Activated gamma-delta T cell treated with anti-CD3 and anti-CD28 coated beads, Interleukin-2, amount 50 U/mL, for 16 hours (primary cell): ENCODE data around the gene METTL14.

Experiments used
- DNase-seq: peaks from one replicate; pipeline ENCODE4 v3.0.0-alpha.2; 2020; ENCODE audit warnings: low read depth

Gene METTL14

DNA sequence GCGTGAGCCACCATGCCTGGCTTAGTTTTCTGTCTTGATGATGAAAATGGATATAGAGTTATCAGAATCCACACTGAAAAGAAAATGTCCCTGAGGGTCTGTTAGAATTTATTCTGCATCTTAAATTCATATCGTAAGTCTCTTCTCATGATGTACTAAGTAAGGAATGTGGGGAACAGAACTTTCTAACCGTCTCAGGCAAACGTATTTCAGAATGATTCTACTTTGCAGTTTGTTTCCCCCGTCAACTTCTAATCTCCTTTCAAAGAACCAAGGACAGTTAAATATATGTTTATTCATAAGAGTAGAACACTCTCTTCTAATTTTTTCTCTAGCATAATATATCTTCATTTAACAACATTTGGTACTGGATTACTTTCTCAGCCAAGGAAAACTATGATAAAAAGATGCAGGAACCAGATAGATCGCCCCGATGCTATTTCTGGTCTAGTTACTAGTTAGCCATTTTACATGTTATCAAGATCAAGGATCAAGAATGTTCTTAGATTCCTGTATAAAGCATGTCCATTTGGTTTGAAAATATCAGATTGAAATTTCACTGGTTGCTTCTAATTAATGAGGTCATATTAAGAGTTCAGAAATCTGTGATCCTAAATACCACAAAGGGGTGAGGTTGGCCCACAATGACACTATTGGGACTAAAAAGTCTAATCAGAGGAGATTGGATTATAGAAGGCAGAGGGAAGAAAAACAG, 49.5 kb downstream of the METTL14 start:
- no peak for DNase-seq

DNA sequence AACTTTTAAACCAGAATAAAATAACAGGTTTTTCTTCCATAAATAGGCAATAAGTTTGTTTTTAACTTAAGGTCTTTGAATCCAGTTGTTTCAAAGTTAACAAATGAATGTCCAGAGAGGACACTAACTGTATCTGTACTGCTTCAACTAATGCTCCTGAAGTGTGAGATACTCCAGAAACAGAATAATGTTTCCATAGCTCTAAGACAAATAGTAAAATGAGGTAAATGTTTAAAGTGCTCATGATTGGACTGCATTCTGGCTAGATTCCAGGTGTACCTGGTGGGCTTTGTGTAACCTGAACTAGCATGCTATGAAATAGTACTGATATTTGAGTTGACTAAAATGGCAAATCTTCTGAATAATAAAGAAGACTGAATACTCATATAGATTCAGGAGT, 51.7 kb downstream of the METTL14 start:
- no peak for DNase-seq

DNA sequence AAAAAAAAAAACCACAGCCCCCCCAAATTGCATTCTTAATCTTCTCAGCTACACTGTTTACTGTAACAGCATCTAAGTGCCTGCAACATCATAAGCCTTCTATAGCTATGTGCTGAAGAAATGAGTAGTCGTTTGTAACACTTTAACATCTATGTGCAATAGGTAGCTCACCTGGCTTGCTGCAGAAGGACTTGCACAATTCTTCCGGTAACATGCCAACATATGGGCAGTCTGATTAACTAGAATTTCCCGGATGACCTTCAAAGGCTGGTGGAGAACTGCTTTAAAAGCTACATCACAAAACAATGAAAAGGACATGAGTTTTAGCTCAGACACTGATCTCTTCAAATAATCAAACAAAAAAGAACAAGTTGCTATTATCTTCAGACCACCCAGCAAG, 52.9 kb downstream of the METTL14 start:
- no peak for DNase-seq

DNA sequence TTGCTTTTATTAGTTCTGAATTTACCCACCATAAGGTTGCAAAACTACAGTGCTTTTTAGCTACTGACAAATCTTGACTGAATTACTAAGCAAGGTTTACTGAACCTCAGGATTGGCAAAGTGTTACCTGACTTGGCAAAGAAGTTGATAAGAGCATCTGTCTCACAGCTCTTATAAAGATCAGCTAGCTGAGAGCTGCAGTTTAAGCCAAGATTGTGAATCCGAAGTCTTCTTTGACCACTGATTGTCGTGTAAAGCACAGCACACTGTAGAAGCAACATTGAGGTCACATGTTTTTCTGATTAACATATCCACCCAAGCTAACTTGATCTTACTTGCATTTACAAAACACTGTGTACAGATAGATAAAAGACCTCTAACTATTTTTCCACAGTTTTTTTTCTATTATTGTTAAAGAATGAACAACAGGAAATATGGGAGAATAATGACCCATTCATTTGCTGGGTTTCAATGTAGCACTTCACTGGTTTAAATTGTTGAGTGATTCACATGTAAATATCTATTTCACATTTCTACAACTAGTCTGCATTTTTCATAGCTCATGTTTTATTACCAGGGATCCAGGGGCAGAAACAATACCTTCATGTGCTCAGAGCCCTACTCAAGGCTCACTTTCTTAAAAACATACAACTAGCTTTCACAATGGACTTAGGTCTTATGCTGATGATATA, 54.0 kb downstream of the METTL14 start:
- DNase-seq, result no peak

DNA sequence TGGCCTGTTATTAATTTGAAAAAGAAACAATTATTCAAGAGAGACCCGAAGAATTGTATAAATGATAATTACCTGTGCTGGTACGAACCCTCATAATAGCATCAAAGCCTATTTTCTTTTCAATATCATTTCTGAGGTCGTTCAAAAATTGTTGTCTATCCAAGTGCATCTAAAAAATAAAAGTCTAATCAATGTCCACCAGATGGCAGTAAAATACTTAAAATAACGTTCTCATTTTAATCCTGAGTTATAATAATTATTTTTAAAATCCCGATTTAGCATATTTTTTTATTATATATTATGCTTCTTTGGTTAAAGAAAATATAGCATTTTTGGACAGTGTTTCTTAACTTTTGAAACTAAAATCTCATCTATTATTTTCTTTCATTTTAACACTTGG, 55.7 kb downstream of the METTL14 start:
- DNase-seq, result no peak

DNA sequence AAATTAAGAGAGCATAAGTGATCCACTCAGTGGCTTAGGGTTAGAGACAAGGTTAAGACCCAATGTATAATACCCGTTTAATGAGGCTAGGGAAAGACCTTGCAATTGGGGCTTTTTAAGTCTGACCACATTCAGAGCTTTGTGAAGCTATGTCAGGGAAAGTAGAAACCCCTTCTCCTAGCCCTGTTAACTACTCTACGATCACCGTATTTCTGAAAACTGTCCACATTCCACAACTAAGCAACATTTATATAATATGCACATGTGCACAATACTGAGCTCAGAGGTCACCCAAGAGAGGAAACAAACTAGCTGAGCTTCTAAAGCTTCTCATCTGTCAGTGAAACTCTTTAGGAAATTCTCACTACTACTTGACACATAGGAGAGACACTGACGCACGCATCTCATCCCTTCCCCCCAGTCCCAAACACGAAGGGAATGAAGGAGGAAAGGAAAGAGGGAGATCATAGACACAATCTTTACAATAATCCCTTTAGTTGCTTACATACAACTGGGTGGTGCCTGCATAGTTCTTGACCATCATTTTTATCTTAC, 56.2 kb downstream of the METTL14 start:
- no peak for DNase-seq

DNA sequence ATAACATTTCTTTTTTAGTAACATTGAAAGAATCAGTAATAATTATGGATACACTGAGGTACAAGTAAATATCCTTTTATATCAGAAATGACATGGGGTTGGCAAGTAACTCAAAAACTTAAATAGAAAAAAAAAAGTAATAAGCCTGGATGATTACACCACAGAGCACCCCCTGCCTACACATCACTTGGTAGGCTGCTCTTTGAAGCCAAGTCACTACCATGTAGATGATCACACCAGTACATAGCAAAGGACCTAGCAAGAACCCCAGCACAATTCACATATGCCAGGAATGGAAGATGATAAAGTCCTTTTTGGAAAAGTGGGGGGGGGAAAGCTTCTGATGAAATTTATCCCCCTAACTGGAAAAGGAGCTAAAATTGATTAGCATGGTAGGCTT, 56.9 kb downstream of the METTL14 start:
- no peak for DNase-seq

DNA sequence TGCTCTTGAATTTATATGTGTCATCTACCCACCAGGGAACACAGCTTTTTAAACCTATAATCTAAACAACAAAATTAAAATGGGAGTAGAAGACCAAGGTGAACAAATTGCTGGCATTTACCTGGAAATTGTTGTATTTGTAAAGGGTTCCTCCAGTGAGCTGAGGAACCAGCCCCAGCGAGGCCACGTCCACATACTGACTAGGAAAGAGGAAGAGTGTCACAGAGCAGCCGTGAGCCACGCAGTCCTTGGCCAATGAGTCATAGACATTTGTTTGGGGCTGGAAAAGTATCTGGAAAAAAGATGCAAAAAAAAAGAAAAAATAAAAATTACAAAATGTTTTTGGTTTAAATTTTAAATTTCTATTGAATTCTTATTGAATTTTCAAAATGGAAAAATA, 58.7 kb downstream of the METTL14 start:
- no peak for DNase-seq

DNA sequence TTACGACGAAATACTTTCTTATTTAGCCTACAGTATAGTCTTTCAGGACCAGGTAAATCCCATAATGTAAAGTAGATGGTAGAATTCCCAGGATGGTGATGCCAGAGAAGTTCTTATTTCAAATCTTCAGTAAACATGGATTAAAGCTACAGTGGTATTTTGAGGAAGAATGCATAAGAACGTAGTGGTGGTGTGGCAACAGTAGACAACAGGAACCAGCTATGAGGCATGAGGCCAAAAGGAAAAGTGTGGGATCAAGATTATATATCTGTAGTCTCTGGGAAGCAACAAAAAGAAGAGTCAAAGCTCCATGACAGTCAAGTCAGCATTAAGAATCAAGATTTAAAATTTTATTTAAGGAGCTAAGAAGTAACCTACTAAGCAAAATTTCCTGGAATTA, 60.2 kb downstream of the METTL14 start:
- DNase-seq, result no peak

DNA sequence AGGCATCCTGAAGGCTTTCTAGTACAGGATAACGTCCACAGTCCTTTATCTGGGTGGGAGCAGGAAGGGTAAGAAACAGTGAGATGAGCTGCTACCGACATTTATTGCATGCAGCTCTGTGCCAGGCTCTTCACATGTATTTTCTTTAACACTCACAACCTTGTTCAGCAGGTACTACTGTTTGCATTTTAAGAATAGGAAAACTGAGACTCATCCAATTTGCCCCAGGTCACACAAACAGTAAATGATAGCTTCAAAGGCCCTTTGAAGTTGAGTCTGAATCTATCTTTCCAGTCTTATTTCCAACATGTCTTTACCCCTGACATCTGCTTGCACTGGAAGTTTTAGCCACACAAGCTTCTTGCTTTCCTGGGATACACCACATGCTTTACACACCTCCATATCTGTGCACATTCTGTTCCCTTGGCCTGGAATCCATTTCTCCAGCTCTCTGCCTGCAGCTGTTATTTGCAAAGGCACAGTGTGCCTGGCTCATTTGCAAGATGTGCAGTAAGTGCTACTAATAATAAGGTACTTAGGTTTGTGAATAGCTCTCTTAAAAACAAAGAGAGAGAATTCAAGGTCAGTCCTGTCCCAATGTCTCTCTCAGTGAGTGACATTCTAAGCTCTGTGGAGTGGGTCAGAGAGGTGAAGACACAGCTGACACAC, 61.2 kb downstream of the METTL14 start:
- no peak for DNase-seq

DNA sequence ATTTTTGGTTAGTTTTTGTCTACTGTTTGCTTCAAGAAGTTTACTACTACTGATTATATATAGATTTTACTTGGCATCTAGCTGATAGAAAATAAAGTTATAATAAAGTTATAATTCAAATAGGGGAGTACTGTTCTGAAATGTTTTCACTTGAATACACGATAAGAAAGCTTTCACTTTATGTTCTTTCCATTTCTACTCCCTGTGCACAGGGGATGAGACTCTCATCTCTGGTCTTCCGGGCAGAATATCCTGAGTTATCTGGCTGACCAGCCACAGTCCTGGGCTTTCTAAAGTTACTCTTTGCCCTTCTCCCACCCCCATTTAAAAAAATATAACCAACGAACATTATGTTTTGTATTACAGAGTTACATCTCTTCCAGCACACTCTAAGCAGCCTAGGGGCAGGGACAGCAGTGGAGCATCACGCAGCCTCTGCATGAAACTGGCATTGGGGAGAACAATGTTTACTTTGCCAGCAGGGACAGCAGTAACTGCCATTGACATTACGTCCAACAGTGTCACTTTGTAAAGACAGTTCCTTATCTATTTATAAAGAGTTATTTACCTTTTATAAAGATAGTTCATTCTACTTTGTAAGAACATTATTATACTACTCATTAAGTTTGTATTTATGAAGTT, 64.3 kb downstream of the METTL14 start:
- no peak for DNase-seq

DNA sequence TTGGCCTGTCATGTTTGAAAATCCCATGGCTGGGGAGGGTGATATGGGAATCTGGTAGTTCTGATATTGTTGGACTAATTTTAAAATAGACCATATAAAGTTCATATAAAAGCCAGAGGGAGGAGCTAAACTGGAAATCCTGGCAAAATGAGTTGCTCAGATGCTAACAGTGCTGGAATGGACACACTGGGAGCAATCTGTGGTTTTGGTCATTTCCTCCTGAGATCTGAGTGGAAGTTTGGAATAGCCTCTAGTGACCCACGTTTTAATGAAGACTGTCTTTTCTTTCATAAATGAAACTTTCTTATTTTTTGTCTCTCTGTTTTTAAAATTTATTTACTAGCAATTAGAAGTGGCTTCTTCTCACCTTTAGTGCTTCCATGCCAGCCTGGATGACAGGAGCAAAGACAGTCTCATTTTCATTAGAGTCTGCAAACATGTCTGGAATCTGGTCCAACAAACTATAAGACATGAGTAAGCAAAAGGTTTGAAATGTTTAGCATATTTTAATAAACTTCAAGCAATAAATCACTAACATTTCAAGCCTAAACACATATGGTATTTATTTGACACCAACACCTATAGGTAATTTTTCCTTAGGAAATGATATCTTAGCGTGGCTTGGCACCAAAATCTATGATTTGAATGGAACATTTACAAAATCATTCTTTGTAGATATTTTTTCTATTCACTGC, 66.6 kb downstream of the METTL14 start:
- DNase-seq, result no peak

DNA sequence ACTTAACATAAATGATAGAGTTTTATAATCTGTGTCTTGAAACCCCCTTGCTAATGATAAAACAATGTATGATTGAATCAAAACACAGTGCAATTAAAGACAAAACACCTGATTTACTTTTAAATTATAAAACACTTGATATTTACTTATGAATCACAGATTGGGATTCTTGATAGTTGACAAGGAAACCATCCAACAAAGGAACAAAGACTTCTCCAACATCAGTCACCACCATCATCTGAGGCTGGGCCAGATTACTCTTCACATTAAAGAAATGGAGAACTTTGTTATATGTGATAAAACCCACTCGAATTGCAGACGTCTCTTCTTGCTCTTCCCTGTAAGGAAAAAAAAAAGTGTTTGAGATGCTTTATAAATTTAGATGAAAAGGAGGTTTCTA, 67.4 kb downstream of the METTL14 start:
- DNase-seq, result no peak

DNA sequence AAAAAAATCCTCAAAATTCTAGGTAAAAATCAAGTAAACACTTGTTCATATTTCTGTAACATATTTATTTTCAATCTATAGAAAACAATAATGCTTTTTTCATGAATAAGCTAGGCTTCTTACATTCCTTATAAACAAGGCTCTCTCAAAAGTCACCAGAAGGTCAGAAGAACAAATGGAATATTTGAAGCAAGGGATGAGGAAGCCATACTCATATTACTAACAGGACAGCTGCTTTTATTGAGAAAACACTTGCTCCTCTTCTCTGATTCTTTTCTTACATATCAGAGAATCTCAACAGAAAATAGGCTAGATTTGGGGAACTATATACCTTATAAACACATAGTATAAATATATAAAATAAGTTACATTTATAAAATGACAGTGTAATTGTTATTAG, 67.9 kb downstream of the METTL14 start:
- no peak for DNase-seq

DNA sequence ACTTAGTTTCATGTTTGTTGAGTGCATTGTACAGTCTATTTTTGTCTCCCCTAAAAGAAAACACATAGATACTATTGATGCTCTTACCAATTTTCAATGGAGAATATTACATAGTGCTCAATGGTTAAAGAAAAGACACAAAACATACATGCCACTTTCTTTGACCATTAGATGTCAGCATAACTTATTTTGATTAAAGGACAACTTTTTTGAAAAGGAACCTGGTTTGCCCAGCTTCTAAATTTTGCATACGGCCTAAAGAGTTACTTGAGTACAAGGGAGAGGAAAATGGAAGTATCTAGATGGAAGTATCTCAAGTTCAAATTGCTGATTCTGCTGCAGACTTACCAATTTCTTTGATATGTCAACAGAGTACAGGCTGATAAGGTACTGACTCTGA, 68.5 kb downstream of the METTL14 start:
- DNase-seq, result no peak

DNA sequence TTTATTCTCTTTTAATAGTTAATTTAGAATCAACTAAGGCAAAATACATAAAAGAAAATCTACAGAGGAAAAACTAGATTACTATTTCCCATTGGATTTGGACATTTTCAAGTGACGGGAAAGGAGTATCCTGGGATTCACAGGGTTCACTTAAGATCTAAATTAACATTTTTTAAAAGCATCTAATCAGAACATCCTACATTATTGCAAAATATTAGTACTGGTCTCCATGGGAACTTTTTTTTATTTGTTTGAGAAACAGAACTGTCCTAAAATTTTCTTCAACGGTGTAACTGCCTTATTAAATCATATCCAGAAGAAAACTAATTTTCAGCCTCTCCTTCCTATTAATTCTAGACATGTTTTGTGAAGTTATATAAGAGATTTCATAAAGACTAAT, 69.7 kb downstream of the METTL14 start:
- DNase-seq, result no peak

DNA sequence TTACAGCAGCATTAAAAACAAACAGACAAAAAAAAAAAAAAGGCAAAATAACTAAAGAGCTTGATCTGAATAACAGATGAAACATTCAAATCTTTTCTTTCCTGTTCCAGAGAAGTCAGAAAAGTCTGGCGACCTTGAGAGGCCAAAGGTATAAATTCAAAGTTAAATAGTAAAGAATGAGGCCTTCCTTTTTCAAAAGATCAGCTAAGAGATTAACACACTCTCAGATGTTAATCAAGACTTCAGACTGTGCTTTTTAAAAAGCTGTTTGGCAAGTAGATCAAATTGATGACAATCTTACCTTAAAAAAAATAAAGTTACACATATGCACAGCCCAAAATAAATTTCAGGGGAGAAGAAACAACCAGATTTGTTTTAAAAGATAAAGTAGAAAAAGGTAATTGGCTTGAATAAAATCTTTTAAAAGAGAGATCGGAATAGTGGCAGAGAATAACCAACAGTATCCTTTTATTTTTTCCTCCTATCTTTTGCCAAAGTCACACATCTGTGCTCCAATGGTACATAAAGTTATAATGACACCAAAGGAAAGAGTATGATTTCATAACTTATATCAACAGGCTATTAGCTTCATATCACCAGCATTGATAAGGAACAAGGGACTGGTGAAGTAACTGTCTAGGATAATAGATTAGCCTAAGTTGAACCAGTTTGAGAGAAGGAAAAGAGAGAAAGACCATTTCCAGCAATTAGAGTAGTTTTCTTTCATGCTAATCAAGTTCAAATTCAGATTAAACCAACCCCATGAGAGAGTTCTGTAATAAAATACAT, 70.4 kb downstream of the METTL14 start:
- no peak for DNase-seq

DNA sequence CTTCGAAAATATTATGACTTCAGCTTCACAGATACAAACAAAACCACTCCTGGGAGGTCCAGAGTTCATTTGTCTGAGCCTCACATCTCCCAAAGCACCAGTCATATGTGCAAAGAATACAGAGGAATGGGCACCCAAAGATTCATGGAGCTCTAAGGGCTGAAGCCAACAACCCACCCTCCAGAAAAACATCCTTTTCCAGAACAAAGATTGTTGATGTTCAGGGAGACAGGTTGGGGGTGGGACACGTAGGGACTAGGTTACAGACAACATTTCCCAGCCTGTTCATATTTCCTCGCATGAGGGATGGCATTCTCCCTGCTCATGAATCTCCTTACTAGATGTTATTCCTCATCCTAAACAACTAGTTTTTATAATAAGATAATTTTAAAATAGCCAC, 71.2 kb downstream of the METTL14 start:
- no peak for DNase-seq

DNA sequence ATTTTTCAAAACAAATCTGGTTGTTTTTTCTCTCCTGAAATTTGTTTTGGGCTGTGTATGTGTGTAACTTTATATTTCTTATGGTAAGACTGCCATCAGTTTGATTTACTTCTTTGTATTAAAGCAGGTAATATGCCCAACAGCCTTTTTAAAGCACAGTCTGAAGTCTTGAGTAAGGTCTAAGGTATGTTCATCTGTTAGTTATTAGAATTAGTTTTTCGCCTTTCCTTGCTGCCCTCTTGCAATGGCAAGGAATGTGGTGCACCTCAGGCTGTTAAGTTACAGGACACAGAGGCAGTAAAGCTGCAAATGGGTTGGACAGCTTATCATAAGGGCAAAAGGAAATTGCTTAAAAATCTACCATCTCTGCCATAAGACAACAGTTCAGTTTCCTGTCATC, 71.8 kb downstream of the METTL14 start:
- DNase-seq, result no peak

DNA sequence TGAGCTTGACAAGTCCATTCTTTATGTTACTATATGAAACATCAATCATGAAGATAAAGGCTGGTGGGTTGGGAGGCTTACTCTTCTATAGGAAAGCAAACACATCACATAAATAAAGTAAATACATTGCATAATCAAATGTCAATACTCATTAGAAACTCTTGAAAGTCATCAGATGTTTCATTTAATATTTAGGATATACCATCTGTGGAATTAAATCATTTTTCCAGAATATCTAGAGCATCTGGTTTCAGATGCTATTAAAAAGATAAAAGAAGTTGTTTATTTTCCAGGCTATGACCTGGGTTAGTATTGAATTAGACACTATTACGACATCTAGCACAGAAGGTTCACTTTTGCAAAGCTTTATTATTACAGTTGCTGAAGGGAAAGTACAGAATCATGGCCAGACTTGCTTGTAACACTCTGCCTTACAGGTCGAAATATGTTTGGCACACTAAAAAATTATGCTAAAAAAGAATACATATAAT, 72.6 kb downstream of the METTL14 start:
- DNase-seq, result no peak

DNA sequence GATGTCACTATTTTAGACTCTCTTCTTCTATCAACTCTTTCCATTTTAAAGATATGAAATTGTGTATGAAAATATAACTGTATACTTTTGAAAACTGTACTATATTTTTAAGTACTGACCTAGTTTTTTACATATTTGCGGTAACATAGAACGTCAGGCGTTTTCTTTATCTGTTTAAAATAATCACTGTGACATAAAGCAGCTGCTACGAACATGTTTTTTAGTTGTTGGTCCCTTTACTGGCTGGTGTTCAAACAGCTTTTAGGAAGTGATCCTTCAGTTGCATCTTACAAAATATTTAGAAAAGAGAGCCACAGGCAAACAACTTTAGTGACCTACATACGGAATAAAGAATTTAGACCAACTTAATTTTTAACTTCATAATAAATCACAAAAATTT, 73.1 kb downstream of the METTL14 start:
- no peak for DNase-seq
